ENCODE measurements around the gene APOA5. TPM values are rescaled to one million over a fixed set of nuclear protein-coding genes. Genes with fewer than 3 reads are reported as not detected.

Gene APOA5
- total RNA-seq, 1 experiment from 2014 or later: 0.11 TPM

GRCh38 chr11:116788534-116788933 lies 3.1 kb downstream of the APOA5 start:
- no peak overlapping the region for H4K5ac ChIP-seq (ENCODE audit: insufficient read length, low read depth, low read length)
- H3K23me2 ChIP-seq (ENCODE audit: insufficient read length, low read depth, low read length, poor library complexity, severe bottlenecking): peaks cover 13% of the 10 kb centered on the region
- H3K4me1 ChIP-seq (ENCODE audit: insufficient read depth, low read length): no peaks in the 10 kb centered on the region; the same call in 1 of the 2 replicates
- peak overlapping the region; percentile 74; the same call in 1 of the 2 replicates for H3K14ac ChIP-seq (ENCODE audit: insufficient read depth, low read length)
- H3K4me1 Mint-ChIP-seq: peaks cover 21 to 30% of the 10 kb centered on the region in 2 experiments
- peak overlapping the region; percentile 88 for H3K4me2 ChIP-seq (ENCODE audit: insufficient read depth, insufficient read length, low read length)
- peaks cover 2% of the 10 kb centered on the region; the same call in 1 of the 2 replicates for H3K79me2 ChIP-seq (ENCODE audit: insufficient read depth, low read length)
- H3K4me3 Mint-ChIP-seq: peak overlapping the region; percentile 88 to 91
- no peak overlapping the region for H2AFZ ChIP-seq (ENCODE audit: low read length)
- no peak overlapping the region for H2BK120ac ChIP-seq (ENCODE audit: low read depth, low read length, poor library complexity, severe bottlenecking)
- no CpG with 5 or more reads among the region's 4 CpGs for WGBS (ENCODE audit: extremely low coverage, insufficient read length, low lambda C conversion rate)
- no peaks in the 10 kb centered on the region for H3K9me3 Mint-ChIP-seq
- H2BK20ac ChIP-seq (ENCODE audit: low read depth, low read length, poor library complexity, severe bottlenecking): no peak overlapping the region
- peak overlapping the region; percentile 36 for H3K9ac ChIP-seq (ENCODE audit: extremely low read depth, insufficient read length, low read length)
- H3K36me3 Mint-ChIP-seq (ENCODE audit: insufficient read depth in 1 of 3, low read depth in 3 of 3): peaks cover 21 to 37% (median 35%) of the 10 kb centered on the region in 3 experiments
- H3T11ph ChIP-seq (ENCODE audit: low read length): no peak overlapping the region
- H4K91ac ChIP-seq (ENCODE audit: insufficient read length, low read depth, low read length): no peak overlapping the region
- H3K27ac Mint-ChIP-seq: peak overlapping the region in 2 of 3 experiments; percentile 29 to 85; a peak in 2 of 7 replicates
- H3K27me3 ChIP-seq (ENCODE audit: insufficient read depth, low read length): no peaks in the 10 kb centered on the region; the same call in 1 of the 2 replicates
- no peak overlapping the region for H3K56ac ChIP-seq (ENCODE audit: insufficient read length, low read depth, low read length)
- no peak overlapping the region for H3K23ac ChIP-seq (ENCODE audit: insufficient read length, low read depth, low read length)
- no peak for TF ChIP-seq CTCF (conservative IDR thresholded peaks at IDR 0.05)
- no peaks in the 10 kb centered on the region for H3K9me3 ChIP-seq (ENCODE audit: control insufficient read depth, low read depth, low read length)
- H3K27ac ChIP-seq (ENCODE audit: insufficient read length, low read depth, low read length): no peak overlapping the region
- peaks cover 5% of the 10 kb centered on the region for H3K79me1 ChIP-seq (ENCODE audit: insufficient read depth, low read depth, low read length, poor library complexity, severe bottlenecking)
- no peak overlapping the region for H3K4ac ChIP-seq (ENCODE audit: low read depth, low read length)
- no peak overlapping the region for H2BK12ac ChIP-seq (ENCODE audit: insufficient read length, low read depth, low read length)
- H4K8ac ChIP-seq (replicated peaks; ENCODE audit: insufficient read length, low read depth, low read length): no peak overlapping the region
- H2BK15ac ChIP-seq (ENCODE audit: low read depth, low read length): no peak overlapping the region
- DNase-seq: no peak
- H2BK5ac ChIP-seq (ENCODE audit: insufficient read length, low read length): no peak overlapping the region
- H4K20me1 ChIP-seq (ENCODE audit: control insufficient read depth, insufficient read depth, insufficient read length): no peaks in the 10 kb centered on the region
- no peak overlapping the region for H2AK5ac ChIP-seq (ENCODE audit: insufficient read length, low read length)
- no peak overlapping the region for H3K18ac ChIP-seq (ENCODE audit: insufficient read length, low read depth, low read length)
- peaks cover 22% of the 10 kb centered on the region for H3K27me3 Mint-ChIP-seq (ENCODE audit: low read depth)

Data from H9 (cell line).